GM18909 (cell line): ENCODE data around the gene SYT7.

Experiments used
- ATAC-seq: cut with Tn5 transposase; IDR thresholded peaks from one replicate; pipeline ENCODE4 v1.9.1; 2021; ENCODE audit warnings: mild to moderate bottlenecking; ENCODE audit not compliant: unreplicated experiment, poor library complexity

Gene SYT7

DNA sequence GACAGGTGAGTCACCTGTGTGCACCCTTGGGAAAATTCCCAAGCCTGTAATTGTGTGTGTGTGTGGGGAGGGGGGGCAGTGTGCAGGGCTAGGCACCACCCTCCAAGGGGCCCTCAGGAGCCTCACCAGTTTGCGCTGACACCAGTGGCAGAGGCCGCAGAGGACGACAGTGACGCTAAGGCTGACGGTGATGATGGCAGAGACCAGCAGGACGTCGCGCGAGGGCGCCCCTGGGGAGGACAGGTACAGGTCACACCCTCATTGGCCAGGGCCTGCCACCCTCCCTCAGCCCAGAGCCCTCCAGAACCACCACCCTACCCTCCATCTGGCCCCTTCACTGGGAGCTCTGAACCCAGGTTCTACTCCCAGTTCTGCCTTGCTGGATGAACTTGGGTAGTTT lies 24.9 kb downstream of the SYT7 start:
- no peak for ATAC-seq

DNA sequence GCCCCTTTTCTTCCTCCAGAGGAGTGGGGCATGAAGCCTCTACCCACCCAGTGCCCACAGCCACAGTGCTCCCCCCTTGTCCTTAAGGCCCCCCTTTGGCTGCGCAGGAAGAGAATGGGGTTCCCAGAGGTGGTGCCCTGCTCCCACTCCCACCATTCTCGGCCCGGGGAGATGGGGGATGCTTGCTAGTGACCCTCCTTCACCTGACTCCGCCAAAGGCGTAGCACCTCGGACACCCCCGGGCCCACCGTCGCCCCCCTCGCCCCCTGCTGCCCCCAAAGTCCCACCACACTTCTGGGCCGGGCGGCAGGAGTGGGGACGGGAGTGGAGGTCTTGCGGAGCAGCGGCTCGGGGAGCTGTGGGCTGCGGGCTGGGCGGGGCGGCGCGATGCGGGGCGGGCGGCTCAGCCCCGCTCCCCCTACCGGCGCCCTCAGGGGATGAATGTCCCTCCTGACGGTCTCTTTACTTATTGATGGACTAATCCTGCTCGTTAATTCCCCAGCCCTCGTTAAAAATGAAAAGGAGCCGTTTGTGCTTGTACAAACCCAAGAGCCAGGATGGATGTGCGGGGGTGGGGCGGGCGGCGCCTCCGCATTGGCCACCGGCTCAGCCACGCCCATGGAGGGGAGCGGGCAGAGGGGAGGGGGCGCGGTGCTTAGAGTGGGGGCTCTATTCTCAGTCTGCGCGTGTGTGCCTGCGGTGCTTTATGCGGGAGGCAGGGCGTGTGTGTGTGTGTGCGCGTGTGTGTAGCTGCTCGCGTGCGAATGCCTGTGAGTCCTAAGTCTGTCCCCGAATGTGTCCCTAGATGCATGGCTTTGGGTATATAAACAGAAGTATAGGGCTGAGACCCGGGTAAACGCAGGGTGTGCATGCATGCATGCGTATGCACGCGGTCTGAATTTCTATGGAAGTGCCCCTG lies 25.6 kb downstream of the SYT7 start:
- ATAC-seq = no peak

DNA sequence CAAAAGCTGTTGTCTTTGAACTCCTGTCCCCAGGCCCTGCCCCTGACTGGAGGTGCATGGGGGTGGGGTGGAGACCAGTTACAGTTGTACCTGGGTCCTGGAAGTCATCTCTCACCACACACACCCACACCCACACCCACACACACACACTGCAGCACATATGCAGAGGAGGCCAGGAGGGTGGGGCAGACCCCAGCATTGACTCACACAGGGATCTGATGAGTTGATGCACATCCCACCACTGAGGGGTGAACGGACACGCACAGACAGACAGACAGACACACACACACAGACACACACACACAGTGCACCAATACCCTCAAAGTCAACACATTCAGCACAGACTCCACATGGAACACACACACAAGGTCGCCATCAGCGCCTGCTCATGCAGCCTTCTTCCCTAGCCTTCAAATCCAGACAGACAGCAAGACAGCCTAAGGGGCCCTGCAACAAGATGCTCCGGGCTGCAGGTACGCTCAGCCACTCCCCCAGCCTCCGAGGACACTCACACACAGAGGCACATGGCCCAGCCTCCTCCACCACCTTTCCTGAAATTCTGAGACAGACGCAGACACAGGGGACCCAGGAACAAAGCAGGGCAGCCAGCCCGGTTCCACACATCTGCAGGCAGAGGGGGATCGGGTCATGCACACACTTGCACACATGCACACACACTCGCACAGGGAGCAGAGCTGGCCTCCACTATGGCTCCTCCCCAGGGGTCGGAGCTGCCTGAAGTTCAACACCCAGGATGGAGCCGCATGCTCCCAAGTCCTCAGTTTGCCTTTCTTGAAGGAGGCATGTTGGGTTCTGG lies 26.5 kb downstream of the SYT7 start:
- no peak for ATAC-seq

DNA sequence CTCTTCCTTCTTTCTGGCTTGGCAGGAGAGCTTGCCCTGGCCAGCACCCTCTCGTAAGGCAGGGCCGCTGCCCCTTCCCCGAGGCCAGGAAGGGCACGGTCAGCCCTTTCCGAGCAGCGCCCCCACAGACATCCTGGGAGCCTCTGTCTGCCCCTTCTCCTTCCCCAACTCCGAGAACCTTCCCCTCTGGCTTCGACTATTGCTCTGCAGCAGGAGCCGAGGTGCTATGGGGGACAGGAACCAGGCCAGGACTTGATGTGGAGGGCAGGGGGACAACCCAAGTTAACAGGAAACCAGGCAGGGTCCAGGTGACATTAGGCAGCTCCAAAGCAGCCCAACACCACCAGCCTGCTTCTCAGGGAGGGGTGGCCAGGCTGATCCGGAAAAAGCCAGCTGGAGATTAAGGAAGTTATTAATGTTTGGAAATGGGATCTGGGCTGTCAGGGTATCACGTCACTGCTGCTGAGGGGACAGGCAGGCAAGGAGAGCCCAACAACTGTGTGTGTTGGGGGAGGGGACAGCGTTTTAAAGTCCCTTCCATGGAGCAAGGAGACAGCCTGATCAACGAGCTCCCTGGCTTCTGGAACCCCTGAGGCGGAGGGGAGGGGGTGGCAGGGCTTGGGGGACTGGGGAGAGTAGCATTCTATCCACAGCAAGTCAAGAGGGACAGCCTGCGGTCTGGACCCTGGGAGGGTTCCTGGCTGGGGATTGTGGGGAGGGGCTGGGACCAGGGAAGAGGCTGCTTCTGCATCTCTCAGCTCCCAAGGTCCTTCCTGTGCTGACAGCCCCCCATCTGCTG lies 27.3 kb downstream of the SYT7 start:
- ATAC-seq = no peak

DNA sequence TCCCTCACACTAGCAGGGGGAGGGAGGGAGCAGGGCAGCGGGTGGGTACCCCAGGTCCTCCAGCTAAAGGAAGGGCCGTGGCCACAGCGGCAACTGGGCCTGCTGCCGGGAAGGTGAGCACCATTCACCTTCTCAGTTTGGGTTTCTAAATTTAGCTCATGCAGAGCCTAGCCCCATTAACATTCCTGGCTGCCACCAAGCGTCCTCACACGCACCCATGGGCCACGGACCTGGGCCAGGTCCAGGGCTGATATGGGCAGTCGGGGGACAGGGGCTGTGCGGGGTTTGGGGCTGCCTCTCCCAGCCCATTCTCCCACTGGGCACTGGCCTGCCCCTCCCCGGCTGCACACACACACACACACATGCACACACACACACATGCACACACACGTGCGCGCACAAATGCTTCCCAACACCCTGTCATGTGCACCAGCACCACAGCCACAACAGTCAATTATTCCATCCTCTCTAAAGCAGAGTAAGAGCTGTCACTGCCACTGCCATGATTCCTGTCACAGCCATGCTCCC lies 28.7 kb downstream of the SYT7 start:
- ATAC-seq = no peak

DNA sequence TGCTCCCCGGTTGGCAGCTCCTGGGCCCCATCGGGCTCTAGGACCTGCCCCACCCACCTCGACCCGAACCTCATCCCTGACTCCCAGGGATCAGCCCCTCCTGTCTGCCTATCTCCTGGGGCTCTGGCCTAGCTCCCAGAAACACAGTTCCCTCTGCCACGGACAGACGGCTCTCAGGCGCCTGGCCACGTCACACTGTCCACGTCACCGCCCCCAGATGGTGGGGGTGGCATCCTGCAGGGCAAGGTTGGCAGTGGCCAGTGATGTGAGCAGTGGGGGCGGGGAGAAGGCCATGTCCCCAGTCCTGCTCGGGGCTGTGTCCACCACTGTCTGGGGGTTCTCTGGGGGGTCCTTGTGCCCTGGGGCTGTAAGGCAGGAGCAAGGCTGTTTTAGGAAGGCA lies 29.2 kb downstream of the SYT7 start:
- no peak for ATAC-seq

DNA sequence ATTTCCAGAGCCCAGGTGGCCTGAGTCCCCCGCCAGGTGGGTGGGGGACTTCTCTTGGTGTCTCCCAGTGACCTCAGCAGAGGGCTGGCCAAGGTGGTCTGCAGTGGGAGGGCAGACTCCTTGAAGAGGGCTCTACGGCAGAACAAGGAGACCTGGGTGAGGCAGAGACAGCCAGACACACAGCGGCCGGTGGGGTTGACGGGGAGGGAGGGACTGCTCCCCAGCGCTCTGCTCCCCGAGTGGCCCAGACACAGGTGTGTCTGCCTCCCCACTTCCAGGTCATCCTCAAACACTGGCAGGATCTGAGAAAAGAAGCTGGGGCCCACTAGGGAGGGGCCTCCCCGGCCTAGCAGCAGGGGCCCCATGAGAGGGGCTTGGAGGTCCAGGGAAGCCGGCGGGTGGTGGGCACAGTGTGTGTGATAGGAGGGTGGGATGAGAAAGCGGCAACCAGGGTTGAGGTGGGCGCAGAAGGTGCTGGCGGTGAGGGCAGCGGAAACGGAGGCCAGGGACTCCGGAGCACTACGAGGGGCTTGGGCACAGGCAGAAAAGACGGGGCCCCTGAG lies 30.1 kb downstream of the SYT7 start:
- ATAC-seq = no peak

DNA sequence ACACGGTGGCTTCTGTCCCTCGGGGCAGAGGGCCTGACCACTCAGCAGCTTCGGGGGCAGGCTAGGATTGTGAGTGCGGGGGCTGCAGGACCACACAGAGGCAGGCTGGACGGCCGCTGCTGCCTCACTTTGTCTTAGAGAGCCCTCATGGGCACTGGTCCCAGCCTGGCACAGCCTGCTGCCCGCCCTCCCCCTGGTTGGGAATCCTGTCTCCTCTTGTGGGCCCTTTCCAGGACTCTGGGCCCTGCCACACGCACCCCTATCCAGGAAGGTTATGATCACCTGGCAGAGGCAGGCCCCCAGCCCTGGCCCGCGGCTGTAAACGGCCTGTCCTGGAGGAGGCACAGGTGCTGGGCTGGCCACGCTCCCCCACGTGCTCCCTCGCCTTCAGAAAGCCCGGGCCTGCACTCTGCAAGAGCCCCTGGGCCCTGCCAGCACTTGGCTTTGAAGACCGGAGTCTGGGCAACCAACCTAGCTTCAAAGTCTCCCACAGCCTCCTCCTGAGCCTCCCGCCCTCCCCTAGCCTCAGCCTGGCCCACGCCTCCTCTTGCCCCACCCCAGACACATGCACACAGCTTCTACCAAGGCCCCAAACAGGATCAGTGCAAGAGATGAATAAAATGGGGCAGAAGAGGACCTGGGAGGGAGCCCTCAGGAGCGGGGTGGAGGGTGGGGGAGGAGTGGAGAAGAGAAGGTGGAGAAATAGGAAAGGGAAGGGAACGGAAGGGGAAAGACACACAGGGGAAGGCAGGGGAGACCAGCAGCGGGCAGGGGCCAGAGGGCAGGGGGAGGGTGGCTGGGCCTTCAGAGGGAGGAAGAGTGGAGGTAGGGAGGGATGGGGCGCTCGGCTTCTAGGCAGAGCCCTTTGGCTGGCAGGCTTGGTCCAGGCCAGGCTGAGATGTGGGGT lies 31.0 kb downstream of the SYT7 start:
- ATAC-seq = no peak

DNA sequence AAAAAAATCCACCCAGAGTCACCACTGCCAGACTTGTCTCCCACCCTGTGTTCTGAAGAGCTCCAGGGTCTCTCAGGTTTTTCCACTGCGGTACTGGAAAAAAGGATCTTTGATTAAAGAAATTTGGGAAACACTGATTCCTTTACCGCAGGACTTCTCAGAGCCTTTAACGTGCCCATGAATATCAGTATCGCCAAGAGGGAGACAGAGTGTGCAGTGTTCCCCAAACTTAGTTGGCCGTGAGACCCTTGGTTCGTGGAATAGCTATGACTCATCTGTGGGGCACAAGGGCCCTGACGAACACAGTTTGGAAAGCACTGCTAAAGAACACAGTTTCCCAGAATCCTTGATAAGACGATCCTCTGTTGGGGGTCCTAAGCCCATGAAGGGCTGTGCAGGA lies 31.7 kb downstream of the SYT7 start:
- no peak for ATAC-seq

DNA sequence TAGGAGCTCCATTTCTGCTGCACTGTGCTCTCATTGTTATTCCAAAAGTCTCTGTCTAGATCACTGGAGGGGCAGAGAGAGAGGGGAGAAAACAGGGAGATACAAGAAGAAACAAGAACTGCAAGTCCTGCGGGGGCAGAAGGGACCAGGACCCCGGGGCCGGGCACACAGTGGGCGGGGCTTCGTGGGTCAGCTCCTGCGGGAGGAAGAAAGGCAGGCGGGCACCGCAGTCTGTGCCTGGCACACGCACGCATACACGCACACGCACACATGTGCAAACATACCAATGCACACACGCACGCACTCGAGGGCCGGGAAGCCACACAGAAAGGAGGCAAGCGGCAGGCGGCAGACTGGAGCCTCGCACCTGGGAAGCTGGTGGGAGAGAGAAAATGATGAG lies 33.6 kb downstream of the SYT7 start:
- ATAC-seq = no peak

DNA sequence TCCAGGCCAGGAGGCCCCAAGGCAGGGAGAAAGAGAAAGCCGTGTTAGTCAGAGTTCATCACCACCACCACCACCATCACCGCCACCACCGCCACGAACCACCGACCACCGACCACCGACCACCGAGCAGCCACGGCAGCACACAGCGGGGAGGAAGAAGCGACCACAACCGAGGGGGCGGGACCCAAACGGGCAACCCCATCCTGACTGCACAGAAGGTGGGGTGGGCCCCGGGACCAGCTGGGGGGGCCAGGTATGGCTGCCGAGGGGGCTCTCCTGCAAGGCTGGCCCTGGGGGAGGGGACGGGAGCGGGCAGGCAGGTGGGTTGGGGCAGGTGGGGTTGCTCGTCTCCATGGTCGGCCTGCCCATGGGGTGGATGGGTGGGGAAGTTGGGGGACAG lies 34.2 kb downstream of the SYT7 start:
- no peak for ATAC-seq

DNA sequence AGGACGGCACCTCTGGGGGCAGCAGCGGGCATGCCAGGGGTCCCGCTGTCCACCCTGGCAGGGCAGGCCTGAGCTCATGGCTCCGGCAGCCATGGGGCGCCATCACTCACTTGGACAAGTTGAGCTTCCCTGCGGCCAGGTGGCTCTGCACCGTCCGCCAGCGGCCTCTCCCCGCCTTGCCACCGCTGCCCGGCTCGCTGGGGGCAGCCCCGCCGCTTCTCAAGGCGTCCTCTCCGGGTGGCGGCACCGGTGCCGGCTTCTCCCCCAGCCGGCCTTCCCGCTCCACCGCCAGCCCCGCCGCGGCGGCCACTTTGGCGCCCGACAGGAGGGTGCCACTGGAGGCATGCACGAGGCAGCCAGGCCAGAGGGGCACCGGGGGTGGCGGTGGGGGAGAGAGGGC lies 35.0 kb downstream of the SYT7 start:
- no peak for ATAC-seq

DNA sequence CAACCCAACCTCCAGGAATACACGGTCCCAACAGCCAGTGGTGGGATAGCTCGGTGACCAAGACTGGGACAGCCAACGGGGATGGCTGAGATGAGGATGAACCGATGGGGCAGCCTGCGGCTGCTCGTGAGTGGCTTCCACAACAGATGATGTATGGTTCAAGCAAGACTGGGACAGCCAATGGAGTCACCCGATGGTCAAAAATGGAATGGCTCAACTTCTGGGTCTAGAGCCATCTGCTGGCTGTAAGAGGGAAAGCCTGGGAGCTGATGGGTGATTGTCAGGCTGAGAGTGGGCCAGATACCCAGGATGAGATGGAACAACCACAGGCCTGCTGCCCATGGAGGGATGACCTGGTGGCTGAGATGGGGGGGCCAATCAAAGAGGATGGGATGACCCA lies 35.5 kb downstream of the SYT7 start:
- no peak for ATAC-seq

DNA sequence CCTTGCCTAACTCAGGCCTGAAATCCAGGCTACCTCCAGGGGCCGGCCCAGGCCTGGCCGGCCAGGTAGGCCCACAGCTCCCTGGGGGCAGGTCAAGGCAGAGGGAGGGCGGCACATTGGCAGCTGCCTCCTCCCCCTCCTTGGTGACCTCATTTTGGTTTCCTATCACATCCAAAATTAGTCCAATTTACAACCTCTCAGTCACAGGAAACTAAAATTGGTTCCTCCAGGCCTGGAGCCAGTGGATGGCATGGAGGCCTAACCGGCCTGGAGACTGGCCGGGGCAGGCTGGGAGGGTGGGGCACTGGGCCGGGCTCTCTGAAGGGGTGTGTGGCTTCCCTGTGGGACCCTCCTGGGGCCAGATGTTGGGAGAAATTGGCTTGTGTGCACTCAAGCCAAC lies 36.4 kb downstream of the SYT7 start:
- no peak for ATAC-seq

DNA sequence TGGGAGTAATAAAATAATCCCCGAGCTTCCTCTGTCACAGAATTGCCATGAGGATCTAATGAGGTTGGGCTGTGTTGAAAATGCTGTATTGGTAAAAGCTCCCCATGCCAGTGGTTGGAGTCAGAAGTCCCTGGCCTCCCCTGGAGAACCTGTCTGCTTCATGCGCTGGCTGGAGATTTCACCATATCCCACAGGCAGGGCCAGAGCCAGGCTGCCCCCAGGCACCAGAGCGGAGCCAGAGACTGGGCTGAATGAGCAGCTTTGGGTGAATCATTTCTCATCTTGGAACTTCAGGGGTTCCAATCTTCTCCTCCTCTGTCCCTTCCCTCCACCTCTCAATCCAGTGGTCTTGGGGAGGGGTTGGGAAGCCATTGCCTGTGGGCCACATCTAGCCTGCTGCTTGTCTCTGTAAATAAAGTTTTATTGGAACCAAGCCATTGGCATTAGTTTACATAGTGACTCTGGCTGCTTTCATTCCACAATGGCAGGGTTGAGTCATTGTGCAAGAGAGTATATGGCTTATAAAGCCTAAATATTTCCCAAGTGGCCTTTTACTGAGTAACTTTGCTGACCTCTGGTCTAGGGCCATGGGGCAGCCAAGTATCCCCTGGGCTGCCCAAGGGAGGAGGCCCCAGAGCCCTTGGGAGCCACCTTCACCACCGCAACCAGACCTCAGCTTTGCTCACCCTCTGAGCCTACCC lies 37.1 kb downstream of the SYT7 start:
- ATAC-seq = no peak

DNA sequence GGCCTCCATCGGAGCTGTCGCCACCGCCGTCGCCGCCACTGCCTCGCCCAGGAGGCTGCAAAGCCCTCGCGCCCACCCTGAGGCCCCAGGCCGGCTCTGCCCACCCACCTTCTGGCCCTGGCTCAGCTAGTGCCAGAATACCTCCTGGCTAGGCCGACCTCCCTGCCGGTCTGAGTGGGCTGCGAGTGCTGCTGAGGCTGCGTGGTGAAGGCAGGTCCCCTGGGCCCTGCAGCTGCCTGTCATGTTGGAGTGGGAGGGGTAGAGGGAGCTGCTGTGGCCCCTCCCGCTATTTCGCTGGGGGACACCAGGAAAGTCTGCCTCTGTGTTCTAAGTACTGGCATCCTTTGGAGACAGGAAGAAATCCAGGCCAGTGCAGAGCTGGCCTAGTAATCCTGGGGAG lies 38.2 kb downstream of the SYT7 start:
- no peak for ATAC-seq

DNA sequence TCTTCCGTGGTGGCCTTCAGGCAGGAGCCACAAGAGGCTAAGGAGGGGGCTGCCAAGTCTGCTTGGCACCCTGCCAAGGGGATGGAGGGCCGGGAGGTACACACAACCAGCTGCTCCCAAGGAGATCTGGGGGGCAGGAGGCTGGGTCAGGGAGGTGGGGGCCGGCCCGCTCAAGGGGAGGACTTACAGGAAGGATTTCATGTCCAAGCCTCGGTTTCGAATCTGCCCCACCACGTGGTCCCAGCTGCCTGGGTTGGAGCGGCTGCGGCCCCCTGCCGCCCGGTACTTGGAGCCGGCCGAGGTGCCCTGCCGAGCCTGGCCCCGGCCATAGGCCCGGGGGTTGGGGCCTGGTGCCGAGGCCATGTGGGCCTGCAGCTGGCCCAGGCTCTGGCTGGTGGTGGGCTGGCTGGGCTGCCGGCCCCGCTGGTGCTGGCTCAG lies 38.8 kb downstream of the SYT7 start:
- no peak for ATAC-seq

DNA sequence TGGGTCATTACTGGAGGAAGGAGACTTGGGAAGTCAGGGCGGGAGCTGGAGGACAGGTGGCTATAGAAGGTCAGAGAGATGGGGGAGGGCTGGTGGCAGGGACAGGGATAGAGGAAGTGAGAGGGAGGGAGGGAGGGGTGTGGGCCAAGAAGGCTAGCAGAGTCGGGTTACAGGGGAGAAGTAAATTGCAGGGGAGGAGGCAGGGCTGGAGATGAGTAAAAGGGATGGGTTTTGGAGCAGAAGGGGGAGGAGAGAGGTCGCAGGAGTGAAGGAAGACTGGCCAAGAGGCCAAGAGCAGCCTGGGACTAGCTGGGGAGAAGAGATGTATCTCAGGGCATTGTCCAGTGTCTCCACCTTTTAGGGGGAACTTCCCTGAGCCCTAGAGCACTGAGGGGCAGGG lies 39.3 kb downstream of the SYT7 start:
- ATAC-seq = no peak

DNA sequence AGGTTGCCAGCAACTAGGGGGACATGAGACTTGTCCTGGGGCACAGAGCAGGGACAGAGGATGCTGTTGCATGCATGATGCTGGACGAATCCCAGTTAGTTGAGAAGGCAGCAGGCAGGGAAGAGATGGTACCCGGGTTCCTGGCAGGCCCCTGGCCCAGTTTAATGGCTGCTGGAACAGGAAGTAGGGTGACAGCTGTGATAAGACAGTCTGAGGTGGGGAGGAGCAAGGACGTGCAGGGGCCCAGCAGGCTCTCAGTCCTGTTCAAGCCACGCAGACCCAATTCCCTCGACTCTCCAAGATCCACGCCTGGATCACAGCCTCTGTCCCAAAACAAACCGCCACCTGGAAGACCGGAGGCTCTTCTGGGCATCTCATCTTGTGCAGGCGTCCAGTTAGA lies 40.3 kb downstream of the SYT7 start:
- ATAC-seq = no peak
